Activated T-cell treated with anti-CD3 and anti-CD28 coated beads for 4 hours (primary cell): Measurements from ENCODE around the gene DOK5.

ENCODE experiments used
- DNase-seq: peaks from one replicate; pipeline ENCODE4 v3.0.0-alpha.2; 2020

The DOK5 gene

DNA sequence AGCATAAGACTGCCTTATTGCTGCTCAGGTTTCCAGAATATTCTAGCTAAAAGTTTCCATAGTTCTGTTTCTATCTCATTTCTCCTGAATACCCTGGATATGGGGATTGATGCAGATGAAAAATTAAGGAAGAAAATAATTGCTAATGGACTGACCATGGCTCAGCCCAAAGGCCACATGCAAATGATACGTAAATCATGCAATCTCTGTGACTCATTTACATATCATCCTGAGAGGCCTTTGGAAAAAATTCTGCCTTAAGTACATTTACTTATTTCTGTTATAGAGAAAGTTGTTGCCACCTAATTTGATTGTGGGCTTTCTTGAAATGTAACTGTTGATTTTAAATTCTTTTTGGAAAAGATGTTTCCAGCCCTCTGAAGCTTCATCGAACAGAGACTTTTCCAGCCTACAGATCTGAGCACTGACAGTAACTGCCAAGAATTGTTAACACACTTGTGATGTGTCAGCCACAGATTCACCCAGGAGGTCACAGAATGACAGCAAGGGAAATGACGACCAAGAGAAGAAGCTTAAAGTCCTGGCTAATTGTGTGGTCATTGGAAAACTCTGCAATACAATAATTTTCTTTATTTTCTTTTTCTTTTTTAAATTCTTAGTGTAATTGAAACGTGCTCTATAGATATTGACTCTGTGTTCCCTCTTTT is 174.8 kb downstream of the DOK5 start:
- DNase-seq: no peak

DNA sequence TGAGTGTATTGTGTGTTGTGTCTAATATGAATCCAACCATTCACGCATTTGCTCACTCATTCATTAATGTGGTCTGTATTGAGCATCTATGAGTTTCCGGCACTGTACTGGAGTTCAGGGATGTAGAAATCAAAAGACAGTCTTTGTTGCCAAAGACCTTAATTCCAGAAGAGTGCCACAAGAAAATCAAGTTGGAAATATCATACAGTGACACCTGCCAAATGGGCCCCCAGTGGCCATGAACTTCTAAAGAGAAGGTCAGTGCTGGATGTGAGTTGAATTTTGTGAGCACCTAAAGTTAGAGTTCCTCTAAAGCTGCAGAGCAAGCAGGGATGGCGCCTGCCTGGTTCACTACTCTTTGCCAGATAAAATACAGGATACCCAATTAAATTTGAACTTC is 175.9 kb downstream of the DOK5 start:
- no peak for DNase-seq

DNA sequence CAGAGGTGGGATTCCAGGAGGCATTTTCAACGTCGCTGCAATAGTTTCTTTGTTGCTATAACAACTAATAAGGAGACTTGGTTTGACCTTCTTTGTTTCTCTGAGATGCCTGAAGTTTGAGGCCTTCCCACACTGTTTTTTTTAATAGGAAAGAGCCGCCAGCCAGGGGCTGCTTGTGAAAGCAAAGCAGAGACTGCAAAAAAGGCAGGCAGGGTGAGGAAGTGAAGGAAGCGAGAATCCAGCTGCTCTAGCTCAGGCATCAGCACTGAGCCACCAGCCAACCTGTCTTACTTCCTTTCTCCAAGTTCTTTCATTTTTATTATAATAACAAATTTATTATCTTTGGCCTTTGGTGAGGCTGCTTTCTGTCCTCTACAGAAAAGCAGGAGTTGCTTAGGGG is 179.1 kb downstream of the DOK5 start:
- DNase-seq: no peak

DNA sequence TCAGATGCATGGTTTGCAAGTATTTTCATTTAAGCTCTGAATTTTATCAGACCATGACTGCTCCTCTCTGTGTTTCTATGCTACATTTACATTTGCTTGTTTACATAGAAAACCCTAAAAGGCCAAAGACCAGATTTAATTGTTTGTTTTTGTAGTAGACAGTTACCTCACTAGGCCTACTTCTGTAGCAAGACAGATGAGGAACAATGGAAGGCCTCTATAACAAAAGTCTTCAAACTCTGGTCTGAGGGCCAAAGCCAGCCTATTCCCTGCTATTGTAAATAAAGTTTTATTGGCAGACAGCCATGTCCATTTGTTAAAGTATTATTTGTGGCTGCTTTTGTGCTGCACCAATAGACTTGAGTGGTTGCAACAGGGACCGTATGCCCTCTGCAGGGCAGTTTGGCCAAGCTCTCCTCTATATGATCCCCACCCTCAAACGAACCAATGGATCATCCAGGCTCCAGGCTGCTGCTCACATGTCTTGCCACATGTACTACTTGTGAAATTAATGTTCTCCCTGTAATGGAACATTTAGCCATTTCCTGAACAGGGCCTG is 182.0 kb downstream of the DOK5 start:
- no peak for DNase-seq

DNA sequence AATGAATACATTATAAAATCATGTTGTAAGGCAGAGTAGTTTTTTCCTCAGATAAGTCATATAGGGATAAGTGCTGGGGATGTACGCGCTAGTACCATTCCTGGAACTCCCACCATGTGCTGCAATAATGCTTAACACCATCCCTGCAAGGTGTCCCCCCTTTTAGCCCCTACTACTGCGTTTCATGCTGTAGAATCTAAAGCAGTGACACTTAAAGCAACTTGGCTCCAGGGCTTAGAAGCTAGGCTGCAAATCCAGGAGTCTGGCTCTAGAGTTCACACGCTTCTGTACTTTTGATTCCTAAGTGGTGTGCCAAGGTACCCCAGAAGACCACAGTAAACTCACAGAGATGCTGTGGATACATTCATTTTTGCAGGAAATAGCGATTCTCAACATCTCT is 183.1 kb downstream of the DOK5 start:
- no peak for DNase-seq

DNA sequence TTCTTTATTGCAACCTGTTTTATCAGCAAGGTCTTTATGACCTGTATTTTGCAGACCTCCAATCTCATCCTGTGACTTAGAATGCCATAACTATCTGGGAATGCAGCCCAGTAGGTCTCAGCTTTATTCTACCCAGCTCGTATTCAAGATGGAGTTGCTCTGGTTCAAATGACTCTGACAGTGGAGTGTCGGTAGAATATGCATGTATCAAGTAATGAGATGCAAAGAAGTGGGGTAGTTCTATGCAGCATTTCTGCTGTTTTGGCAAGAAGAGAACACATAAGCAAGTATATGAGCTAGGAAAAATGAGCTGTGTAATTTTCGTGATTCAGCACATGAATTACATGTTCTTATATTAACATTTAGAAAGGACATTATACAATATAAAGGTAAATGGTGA is 185.9 kb downstream of the DOK5 start:
- DNase-seq: no peak

DNA sequence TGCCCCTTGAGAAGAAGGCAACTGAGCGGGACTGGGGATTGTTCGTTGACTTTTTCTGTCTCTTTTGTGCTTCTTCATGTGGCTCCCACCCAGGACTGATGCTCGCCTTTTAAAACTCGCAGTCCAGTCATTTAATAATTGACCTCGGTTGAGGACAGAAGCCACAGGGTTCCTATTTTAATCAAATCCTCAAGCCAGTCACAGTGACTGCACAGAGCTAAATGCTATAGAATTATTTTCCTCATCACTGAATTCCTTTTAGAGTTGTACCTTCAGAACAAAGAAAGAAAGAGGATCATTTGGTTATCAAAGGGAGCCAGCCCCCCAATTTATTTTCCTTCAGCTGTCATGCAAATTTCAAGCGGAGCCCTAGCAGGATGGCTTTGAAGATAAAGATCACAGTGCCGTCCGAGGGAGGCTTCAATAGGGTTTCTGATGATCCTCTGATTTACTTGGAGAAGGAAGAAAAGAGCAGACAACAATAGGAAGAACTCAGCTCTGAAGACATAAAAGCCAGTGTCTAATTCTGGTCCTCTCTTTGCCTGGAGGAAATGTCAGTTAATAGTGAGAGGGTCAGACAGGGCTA is 186.6 kb downstream of the DOK5 start:
- DNase-seq: no peak

DNA sequence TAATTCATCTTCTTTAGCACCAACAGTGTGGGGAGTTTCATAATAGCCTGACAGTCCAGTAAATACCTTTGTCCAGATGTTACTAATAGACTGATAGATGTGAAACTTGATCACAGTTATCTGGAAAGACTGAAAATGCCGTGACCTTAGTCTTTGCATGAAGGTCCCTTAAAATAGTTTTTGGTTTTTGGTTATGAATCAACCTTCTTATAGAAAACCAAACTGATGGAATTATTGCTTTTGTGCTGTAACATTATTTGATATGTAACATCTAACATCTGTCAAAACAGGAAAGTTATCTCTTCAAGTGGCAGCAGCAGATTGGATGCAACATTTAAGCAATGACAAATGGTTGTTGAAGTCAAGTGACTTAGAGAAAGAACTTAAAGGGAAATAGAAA is 190.4 kb downstream of the DOK5 start:
- no peak for DNase-seq

DNA sequence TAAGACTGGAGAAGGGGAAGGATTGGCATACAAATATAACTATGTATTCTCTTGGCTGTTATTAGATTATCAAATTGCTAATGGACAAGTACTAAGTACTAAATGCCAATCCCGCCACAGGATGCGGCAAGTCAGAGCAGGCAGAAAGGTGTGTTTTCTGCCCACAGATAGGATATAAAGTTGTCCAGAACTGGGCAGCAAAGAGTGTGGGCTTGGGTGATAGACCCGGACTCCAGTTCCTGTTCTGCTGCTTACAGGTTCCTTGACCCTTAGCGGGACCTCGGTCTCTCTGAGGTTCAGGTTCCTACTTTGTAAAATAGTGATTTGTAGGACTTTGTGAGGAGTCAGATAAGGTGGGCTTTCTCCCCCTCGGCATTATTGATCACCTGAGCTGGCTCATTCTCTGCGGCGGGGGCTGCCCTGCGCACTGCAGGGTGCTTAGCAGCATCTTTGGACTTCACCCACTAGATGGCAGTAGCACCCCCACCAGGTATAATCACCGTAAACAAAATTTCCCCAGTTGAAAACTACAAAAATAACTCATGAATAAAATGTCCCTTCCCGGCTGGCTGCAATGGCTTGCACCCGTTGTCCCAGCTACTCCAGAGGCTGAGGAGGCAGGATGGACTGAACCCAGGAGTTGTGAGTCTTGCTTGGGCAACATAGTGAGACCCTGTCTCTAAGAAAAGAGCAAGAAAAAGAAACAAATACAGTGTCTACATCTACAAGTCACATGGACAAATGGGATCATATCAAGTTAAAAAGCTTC is 193.1 kb downstream of the DOK5 start:
- DNase-seq: peak; percentile 11

DNA sequence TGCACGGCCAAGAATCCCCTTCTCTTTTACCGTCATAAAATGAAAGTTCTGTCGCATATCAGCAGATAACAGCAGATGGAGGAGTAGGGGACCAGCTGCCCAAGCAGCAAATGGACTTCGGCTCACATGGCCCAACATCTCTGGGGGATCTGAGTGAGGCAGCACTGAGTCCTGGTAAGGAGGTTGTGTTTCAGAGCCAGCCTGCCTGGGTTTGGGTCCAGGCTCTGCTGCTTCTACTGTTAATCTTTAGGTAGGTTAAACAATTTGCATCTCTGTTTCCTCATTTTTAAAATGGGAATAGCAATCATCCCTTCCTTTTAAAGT is 193.6 kb downstream of the DOK5 start:
- no peak for DNase-seq

DNA sequence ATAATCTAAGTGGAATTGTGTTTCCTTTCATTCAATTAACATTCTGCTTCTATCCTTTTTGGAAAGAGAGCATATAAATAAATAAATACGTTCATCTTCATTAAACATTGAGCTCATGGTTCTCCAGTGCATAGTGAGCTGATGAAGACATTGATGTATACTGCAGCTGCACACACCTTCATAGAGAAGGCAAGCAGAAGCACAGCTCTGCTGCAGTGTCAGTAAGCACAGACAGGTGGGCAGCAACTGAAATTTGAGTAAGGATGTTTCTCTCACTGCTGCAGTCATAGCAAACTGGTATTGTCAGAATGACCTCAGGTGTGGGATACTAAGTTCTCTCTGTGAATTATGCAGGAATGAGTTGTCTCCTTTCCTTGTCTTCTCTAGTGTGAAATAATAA is 202.9 kb downstream of the DOK5 start:
- no peak for DNase-seq

DNA sequence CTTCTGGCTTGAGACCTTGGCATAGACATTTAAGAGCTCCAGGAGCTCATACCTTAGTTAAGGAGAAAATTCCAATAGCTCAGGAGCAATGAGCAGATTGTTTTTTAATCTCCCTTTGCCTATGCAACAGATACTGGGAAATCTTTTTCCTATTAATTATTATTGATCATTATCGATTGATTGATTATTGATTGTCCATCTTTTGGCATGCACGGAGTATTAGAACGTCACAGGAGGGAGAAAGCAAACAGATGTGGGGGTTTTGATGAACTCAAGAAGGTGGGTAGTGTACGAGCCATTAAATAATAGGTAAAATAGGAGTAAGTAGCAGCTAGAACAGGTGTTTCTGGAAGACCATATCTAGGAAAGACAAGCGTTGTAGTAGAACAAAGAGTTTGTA is 205.0 kb downstream of the DOK5 start:
- no peak for DNase-seq

DNA sequence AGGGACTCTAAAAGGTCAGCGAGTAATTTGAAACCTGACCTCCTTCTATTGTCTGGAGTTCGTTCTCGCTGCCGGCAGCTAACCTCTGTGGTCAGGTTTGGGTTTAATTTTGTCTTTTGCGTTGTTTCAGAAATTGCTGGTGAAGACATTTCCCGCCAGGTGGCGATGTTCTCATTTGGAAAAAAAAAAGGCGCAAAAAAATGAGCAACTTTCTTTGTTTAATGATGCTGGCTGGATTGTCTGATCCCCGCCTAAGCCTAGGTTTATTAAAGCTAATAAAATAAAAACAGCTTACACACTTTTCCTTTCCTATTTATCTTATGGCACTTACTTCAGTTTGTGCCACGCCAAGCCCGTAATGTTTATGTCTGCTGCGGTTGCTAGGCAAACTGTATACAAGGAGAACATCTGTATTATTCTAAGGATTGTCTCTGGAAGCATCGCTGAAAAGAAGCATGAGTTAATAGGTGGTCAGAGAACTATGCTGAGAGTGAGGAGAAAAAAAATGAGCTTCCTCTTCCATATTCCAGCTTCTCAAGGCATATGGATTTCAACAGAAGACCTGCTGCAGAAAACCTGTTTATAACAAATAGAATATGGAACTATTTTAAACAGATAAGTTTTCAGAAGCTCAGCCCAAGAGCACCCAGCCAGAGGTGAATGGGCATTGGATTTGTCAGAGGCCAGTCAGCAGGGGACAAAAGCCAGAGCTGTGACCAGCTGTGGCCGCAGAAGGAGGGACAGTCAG is 205.7 kb downstream of the DOK5 start:
- DNase-seq: no peak

DNA sequence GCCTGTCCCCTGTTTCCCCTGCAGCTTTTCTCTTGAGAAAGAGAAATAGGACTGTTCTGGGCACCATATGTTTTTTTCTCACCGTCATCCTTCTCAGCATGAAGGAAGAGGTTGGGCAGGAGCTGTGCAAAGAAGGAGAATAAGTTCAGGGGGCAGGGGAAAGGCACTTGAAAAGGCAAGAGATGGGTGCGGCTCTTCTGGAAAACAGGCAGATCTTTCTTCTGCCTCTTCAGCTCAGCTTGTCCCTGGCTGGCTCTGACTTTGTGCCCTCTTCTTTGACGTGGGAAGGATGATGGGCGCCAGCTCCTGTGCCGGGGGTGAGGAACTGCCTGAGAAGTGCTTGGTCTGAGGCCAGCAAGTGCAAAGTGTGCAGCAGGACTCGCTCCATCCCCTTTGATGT is 206.5 kb downstream of the DOK5 start:
- DNase-seq: no peak

DNA sequence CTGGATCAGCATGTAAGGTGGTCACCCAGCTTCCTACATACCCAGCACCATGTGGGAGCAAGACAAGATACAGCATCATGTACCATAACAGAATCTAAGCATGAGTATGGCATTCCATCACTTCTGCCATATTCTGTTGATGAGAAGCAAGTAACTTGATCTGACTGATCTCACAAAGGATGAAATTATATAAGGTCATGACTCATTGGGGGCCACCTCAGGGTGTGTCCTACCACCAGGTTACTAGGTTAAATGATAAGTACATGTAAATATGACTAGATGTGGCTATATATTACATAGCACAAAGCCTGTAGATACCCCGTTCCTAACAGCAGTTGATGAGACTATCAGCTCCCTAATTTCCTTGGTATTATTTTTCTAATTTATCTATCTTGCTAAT is 213.1 kb downstream of the DOK5 start:
- no peak for DNase-seq

DNA sequence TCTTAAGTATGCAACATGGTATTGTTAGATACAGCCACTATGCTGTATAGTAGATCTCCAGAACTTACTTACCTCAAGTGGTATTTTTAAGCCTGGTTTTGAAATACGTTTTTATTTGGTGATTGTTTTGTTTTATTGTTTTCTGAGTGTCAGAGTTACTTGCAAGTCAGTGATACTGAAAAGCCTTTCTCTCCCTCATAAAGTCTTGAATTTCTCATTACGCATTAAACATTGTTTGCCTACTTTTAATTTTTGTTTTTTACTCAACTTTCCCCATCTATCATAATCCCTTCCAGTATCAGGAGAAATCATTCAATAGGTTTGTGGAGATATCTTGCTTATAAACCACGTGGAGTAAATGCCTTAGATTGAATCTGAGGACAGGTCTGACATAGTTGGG is 214.9 kb downstream of the DOK5 start:
- no peak for DNase-seq

DNA sequence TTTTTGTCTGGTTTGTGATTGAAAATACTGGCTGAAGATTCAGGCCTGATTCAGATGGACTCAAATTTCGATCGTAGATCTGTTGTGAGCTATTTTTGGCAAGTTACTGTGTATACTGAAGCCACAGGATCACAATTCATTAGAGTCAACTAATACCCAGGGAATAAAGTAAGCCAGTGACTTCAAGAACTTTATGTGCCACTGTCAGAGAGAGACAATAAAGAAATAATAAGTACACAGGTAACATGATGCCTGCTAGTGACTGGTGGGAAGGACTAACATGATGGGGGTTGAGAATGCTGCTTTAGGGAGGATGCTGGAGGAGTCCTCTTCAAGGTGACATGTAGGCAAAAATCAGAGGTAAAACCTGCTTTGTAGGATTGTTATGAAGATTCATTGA is 215.9 kb downstream of the DOK5 start:
- no peak for DNase-seq

DNA sequence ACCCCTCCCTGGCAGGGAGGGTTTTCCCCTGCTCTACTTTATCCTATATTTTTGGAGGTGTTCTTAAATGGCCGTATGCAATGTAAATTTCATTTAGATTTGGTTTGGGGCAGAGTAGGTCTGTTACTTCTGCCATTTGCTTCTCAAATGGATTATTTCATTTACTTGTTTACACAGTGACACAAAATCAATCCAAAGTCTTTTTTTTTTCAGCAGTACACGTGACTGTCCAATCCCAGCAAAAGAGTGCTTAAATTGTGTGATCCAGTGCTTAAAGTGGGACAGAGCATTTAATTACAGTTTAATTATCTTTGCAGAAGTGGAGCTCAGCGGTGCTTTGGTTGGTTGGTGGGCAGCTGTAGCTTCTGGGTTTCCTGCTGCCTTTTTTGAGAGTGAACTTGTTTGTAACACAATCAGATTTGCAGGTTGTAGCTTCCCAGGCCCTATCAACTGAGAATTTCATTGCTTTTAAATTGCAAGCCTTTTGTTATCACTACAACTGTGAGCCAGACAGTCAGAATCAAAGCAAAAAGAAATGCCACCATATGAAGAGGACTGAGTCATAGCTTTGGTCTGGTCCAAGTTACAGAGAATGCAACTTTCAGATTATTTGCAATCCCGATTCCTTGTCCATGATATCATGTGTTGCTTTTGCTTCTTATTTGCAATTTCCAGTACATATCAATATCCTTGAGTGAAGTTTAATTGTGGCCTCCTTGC is 216.9 kb downstream of the DOK5 start:
- no peak for DNase-seq

DNA sequence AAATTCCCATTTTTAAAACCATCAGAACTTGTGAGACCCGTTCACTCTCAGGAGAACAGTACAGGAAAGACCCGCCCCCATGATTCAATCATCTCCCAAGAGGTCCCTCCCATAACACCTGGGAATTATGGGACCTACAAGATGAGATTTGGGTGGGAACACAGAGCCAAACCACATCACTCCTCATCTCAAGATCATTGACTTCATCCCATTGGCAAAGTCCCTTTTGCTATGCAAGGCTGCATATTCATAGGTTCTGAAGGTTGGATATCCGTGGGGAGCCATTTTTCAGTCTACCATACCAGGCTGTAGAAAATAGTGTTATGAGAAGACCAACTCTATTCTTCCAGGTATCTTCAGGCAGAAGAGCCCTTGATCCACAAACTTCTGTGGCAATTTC is 219.1 kb downstream of the DOK5 start:
- no peak for DNase-seq

DNA sequence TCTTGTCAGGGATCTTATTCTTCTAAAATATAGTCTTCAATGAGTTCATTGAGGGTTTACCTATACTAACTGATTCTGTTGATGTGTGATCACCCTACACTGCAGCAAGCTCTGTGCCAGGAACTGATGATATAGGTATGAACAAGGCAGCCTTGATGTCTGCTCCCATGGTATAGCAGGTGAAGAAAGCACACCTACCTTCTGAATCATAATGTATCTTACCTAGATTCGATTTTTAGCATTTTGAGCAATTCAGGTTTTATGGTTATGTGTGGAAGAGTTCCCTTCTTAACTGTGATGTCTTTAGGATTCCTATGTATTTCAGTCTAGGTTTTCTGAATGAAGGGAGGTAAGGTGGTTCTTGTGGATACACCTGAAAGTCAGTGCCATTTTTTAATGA is 223.0 kb downstream of the DOK5 start:
- no peak for DNase-seq
